Calu3 (cell line): Measurements from ENCODE around the gene C4orf36. TPM values are rescaled to one million over a fixed set of nuclear protein-coding genes. Genes with fewer than 3 reads are reported as not detected.

Experiments
- BruUV-seq: library from RNA; stranded (reverse); fragments of 400-500 nt; replicated peaks from 2 replicates; lab custom pipeline; 2021; lab: Mats Ljungman, UMichigan
- CTCF ChIA-PET: fragments of 300-600 bp; sonication (Branson Sonifier 250); formaldehyde crosslinking; loops from one replicate; lab custom pipeline; 2022; ENCODE audit warnings: antibody characterized with exemption; lab: Charles Lee
- DNase-seq: peaks from one replicate; pipeline ENCODE4 v3.0.0; 2022
- H3K27ac Mint-ChIP-seq: one replicate; pipeline ENCODE4 v1.8.0; 2022; ENCODE audit warnings: mixed read lengths; ENCODE audit not compliant: unreplicated experiment
- H3K27me3 Mint-ChIP-seq: one replicate; pipeline ENCODE4 v1.8.0; 2022; ENCODE audit warnings: mixed read lengths; ENCODE audit not compliant: unreplicated experiment
- H3K36me3 Mint-ChIP-seq: one replicate; pipeline ENCODE4 v1.8.0; 2022; ENCODE audit warnings: mild to moderate bottlenecking, moderate library complexity, mixed read lengths; ENCODE audit not compliant: insufficient read depth, unreplicated experiment
- H3K4me1 Mint-ChIP-seq: one replicate; pipeline ENCODE4 v1.8.0; 2022; ENCODE audit warnings: mild to moderate bottlenecking, low read depth, mixed read lengths; ENCODE audit not compliant: unreplicated experiment
- H3K4me3 Mint-ChIP-seq: one replicate; pipeline ENCODE4 v1.8.0; 2022; ENCODE audit warnings: mild to moderate bottlenecking, low read depth, moderate library complexity, mixed read lengths; ENCODE audit not compliant: unreplicated experiment
- H3K9me3 Mint-ChIP-seq: one replicate; pipeline ENCODE4 v1.8.0; 2022; ENCODE audit warnings: low read depth, mixed read lengths; ENCODE audit not compliant: unreplicated experiment
- CTCF ChIP-seq: fragments of 200-600 bp; IDR thresholded peaks from one replicate; pipeline ENCODE4 v1.8.0; 2022; ENCODE audit warnings: antibody characterized with exemption; ENCODE audit not compliant: unreplicated experiment
- intact Hi-C: fragments of 100-400 bp; cut with micrococcal nuclease; formaldehyde crosslinking; loops from one replicate; pipeline ENCODE4 v1.10.0; 2022; ENCODE audit not compliant: unreplicated experiment
- total RNA-seq: library from RNA; stranded (reverse); gene quantifications from 2 replicates; pipeline ENCODE4 v1.2.3, GENCODE V29; 2022

The C4orf36 gene
- total RNA-seq, 1 experiment from 2014 or later: 1.7 TPM

- no peak for TF ChIP-seq CTCF
- no peaks in the 10 kb centered on the region for H3K9me3 Mint-ChIP-seq
- CTCF ChIA-PET: interaction anchor here (0.7 to 1.0 kb wide), 3 partner anchors 49 to 166 kb away, joined by 3 to 4 read pairs (median 3); no protein-coding TSS in a partner anchor
- peak overlapping the region; percentile 44 for H3K4me3 Mint-ChIP-seq
- no peaks in the 10 kb centered on the region for H3K27me3 Mint-ChIP-seq
- DNase-seq: peak; percentile 49
- peaks cover 40% of the 10 kb centered on the region for H3K4me1 Mint-ChIP-seq
- peaks cover 6% of the 10 kb centered on the region for H3K36me3 Mint-ChIP-seq
- peak overlapping the region; percentile 89 for H3K27ac Mint-ChIP-seq
- BruUV-seq: no TSS peak
- intact Hi-C loops: no loop called here
Measured at GRCh38 chr4:86927843-86928395, 35.7 kb upstream of the C4orf36 start.

GRCh38 chr4:86926435-86927086 is 34.3 kb upstream of the C4orf36 start:
- no peak for DNase-seq
- H3K9me3 Mint-ChIP-seq: no peaks in the 10 kb centered on the region
- CTCF ChIA-PET: no interaction called here
- no peak overlapping the region for H3K27ac Mint-ChIP-seq
- intact Hi-C loops: no loop called here
- no peaks in the 10 kb centered on the region for H3K27me3 Mint-ChIP-seq
- TF ChIP-seq CTCF: no peak
- H3K4me3 Mint-ChIP-seq: no peak overlapping the region
- H3K4me1 Mint-ChIP-seq: peaks cover 47% of the 10 kb centered on the region
- H3K36me3 Mint-ChIP-seq: peaks cover 6% of the 10 kb centered on the region
- BruUV-seq: no TSS peak

- intact Hi-C loops: no loop called here
- no TSS peak for BruUV-seq
- H3K27me3 Mint-ChIP-seq: no peaks in the 10 kb centered on the region
- H3K4me3 Mint-ChIP-seq: no peak overlapping the region
- peaks cover 6% of the 10 kb centered on the region for H3K36me3 Mint-ChIP-seq
- H3K9me3 Mint-ChIP-seq: no peaks in the 10 kb centered on the region
- no peak for DNase-seq
- H3K27ac Mint-ChIP-seq: no peak overlapping the region
- peaks cover 47% of the 10 kb centered on the region for H3K4me1 Mint-ChIP-seq
- no peak for TF ChIP-seq CTCF
- CTCF ChIA-PET: no interaction called here
Measured at GRCh38 chr4:86924811-86925210, 32.6 kb upstream of the C4orf36 start.

GRCh38 chr4:86921608-86922252 is 29.5 kb upstream of the C4orf36 start:
- H3K9me3 Mint-ChIP-seq: no peaks in the 10 kb centered on the region
- no peaks in the 10 kb centered on the region for H3K27me3 Mint-ChIP-seq
- CTCF ChIA-PET: interaction anchor here (1.0 to 2.0 kb wide), 6 partner anchors 14 to 229 kb away, joined by 3 to 27 read pairs (median 6); no protein-coding TSS in a partner anchor
- DNase-seq: no peak
- no peaks in the 10 kb centered on the region for H3K36me3 Mint-ChIP-seq
- no TSS peak for BruUV-seq
- no peak overlapping the region for H3K27ac Mint-ChIP-seq
- H3K4me1 Mint-ChIP-seq: peaks cover 22% of the 10 kb centered on the region
- intact Hi-C loops: loop anchor here (1.0 to 2.0 kb wide), 2 partner anchors 171 to 314 kb away; no protein-coding TSS in a partner anchor
- no peak for TF ChIP-seq CTCF
- H3K4me3 Mint-ChIP-seq: no peak overlapping the region
